ENCODE measurements around the gene PTK6.

DNA sequence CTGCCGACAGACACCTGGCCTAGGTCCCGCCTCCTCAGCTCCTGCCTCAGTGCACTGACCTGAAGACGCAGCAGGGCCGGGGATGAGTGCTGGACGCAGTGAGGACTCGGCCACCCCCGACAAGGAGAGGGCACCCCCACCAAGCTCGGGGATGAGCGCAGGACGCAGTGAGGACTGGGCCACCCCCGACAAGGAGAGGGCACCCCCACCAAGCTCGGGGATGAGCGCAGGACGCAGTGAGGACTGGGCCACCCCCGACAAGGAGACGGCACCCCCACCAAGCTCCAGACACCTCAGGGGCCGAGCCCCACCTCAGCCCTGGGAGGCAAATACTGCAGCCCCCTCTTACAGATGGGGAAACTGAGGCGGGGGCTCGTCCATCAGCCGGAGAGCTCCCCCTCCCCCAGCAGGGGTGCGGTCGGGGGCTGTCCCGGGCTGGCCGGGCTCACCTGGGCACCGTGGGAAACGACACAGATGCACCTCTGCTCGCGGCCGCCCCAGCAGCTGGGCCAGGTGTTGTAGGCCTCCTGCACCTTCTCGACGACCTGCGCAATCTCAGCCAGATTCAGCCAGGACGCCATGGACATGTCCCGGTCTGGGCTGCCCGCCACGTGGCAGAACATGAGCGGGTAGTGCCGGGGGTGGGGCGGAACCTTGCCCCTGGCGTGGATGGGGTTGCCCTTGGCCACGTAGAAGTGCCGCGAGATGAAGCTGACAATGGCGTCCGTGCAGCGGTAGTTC, 29.4 kb upstream of the PTK6 start:
- TF ChIP-seq CTCF (IDR thresholded peaks at IDR 0.05) (no peak), EP300 (IDR thresholded peaks at IDR 0.05) (no peak), POLR2A (IDR thresholded peaks at IDR 0.05; ENCODE audit: low read depth) (no peak), POLR2AphosphoS5 (IDR thresholded peaks at IDR 0.05) (no peak)
